ENCODE data around the gene KDELR1. TPM values are rescaled to one million over a fixed set of nuclear protein-coding genes. Genes with fewer than 3 reads are reported as not detected.

KDELR1 gene
- total RNA-seq, 1 experiment from 2014 or later: 111 TPM

DNA sequence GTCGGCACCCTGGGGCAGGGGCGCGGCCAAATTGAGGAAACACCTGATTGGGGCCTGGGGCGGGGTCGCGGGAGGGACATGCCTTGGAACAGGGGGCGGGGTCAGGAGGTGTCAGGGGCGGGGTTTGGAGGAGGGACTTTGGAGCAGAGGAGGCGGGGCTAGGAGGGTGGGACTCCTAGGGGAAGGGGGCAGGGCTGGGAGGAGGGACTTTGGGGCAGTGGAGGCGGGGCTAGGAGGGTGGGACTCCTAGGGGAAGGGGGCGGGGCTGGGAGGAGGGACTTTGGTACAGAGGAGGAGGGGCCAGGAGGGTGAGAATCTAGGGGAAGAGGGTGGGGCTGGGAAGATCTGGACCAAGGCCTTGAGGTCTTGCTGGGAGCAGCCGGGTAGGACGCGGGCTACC lies 24.0 kb upstream of the KDELR1 start:
- CTCF ChIA-PET: no interaction called here
- intact Hi-C loops (cut with micrococcal nuclease; ENCODE audit: unreplicated experiment): no loop called here
- POLR2A ChIA-PET: no interaction called here

DNA sequence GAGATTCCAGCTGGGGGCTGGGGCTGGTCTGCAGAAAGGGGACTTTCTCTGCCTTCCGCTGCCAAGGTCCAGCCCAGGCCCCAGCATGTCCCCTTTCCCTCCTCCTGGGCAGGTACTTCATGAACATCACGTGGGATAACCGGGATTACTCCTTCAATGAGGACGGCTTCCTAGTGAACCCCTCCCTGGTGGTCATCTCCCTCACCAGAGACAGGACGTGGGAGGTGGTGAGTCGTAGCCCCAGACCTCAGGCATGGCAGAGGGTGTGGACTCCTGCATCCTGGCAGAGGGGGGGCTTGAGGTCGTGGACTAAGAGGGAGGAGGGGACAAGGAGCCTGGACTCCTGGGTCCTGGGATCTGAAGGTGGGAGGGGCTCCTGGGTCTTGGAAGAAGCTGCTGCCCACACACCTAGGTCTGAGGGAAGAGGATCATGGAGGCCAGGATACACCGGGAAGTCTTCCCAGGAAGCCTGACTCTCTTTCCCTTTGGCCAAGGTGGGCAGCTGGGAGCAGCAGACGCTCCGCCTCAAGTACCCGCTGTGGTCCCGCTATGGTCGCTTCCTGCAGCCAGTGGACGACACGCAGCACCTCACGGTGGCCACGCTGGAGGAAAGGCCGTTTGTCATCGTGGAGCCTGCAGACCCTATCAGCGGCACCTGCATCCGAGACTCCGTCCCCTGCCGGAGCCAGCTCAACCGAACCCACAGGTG lies 22.7 kb upstream of the KDELR1 start:
- peak; percentile 24; the same call in 1 of the 2 replicates for ATAC-seq
- DNase-seq (ENCODE audit: low read depth, low spot score): no peak
- H3K4me3 ChIP-seq (ENCODE audit: low read depth in 2 of 2, low read length in 2 of 2): no peak overlapping the region
- ChIA-PET CTCF (no interaction called here), POLR2A (no interaction called here)
- TF ChIP-seq TCF7L2 (IDR thresholded peaks at IDR 0.05; ENCODE audit: low read depth, low read length) (no peak), POLR2AphosphoS5 (IDR thresholded peaks at IDR 0.05; ENCODE audit: low read depth, low read length) (no peak), SIN3A (IDR thresholded peaks at IDR 0.05; ENCODE audit: borderline replicate concordance, insufficient read depth, low read depth, low read length) (no peak)
- TF ChIP-seq, protein P1, sequence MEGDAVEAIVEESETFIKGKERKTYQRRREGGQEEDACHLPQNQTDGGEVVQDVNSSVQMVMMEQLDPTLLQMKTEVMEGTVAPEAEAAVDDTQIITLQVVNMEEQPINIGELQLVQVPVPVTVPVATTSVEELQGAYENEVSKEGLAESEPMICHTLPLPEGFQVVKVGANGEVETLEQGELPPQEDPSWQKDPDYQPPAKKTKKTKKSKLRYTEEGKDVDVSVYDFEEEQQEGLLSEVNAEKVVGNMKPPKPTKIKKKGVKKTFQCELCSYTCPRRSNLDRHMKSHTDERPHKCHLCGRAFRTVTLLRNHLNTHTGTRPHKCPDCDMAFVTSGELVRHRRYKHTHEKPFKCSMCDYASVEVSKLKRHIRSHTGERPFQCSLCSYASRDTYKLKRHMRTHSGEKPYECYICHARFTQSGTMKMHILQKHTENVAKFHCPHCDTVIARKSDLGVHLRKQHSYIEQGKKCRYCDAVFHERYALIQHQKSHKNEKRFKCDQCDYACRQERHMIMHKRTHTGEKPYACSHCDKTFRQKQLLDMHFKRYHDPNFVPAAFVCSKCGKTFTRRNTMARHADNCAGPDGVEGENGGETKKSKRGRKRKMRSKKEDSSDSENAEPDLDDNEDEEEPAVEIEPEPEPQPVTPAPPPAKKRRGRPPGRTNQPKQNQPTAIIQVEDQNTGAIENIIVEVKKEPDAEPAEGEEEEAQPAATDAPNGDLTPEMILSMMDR (IDR thresholded peaks at IDR 0.05): no peak
- TF ChIP-seq, protein P2, sequence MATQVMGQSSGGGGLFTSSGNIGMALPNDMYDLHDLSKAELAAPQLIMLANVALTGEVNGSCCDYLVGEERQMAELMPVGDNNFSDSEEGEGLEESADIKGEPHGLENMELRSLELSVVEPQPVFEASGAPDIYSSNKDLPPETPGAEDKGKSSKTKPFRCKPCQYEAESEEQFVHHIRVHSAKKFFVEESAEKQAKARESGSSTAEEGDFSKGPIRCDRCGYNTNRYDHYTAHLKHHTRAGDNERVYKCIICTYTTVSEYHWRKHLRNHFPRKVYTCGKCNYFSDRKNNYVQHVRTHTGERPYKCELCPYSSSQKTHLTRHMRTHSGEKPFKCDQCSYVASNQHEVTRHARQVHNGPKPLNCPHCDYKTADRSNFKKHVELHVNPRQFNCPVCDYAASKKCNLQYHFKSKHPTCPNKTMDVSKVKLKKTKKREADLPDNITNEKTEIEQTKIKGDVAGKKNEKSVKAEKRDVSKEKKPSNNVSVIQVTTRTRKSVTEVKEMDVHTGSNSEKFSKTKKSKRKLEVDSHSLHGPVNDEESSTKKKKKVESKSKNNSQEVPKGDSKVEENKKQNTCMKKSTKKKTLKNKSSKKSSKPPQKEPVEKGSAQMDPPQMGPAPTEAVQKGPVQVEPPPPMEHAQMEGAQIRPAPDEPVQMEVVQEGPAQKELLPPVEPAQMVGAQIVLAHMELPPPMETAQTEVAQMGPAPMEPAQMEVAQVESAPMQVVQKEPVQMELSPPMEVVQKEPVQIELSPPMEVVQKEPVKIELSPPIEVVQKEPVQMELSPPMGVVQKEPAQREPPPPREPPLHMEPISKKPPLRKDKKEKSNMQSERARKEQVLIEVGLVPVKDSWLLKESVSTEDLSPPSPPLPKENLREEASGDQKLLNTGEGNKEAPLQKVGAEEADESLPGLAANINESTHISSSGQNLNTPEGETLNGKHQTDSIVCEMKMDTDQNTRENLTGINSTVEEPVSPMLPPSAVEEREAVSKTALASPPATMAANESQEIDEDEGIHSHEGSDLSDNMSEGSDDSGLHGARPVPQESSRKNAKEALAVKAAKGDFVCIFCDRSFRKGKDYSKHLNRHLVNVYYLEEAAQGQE (IDR thresholded peaks at IDR 0.05; ENCODE audit: insufficient read depth in 1 of 2, low read depth in 2 of 2, low read length in 1 of 2): no peak
- no peaks in the 10 kb centered on the region for H3K9me3 ChIP-seq (ENCODE audit: control insufficient read depth, insufficient read depth, low read depth, low read length)
- H3K27ac ChIP-seq (ENCODE audit: low read length): no peak overlapping the region
- no peaks in the 10 kb centered on the region for H3K27me3 ChIP-seq (ENCODE audit: control insufficient read depth, insufficient read depth, low read length)
- intact Hi-C loops (cut with micrococcal nuclease; ENCODE audit: unreplicated experiment) (no loop called here), in situ Hi-C loops (cut with HindIII; ENCODE audit: low pct_unique_long_range_greater_than_20kb, low sequenced_read_pairs) (no loop called here)
- no peaks in the 10 kb centered on the region for H3K36me3 ChIP-seq (ENCODE audit: control insufficient read depth, insufficient read depth, low read length)
- no peaks in the 10 kb centered on the region for H3K4me1 ChIP-seq (ENCODE audit: control insufficient read depth, insufficient read depth, low read length)
- no TSS peak for BruUV-seq (replicated peaks)

More for the DNA sequence above, 24.0 kb upstream of the KDELR1 start:
- no peak overlapping the region for H3K27ac ChIP-seq (ENCODE audit: low read length)
- BruUV-seq (replicated peaks): no TSS peak
- no peak for DNase-seq (ENCODE audit: low read depth, low spot score)
- in situ Hi-C loops (cut with HindIII; ENCODE audit: low pct_unique_long_range_greater_than_20kb, low sequenced_read_pairs): no loop called here
- H3K27me3 ChIP-seq (ENCODE audit: control insufficient read depth, insufficient read depth, low read length): no peaks in the 10 kb centered on the region
- TF ChIP-seq POLR2AphosphoS5 (IDR thresholded peaks at IDR 0.05; ENCODE audit: low read depth, low read length): no peak
- no peak for TF ChIP-seq TCF7L2 (IDR thresholded peaks at IDR 0.05; ENCODE audit: low read depth, low read length)
- TF ChIP-seq SIN3A (IDR thresholded peaks at IDR 0.05; ENCODE audit: borderline replicate concordance, insufficient read depth, low read depth, low read length): no peak
- peak; percentile 64 for ATAC-seq
- H3K9me3 ChIP-seq (ENCODE audit: control insufficient read depth, insufficient read depth, low read depth, low read length): no peaks in the 10 kb centered on the region
- no peaks in the 10 kb centered on the region for H3K36me3 ChIP-seq (ENCODE audit: control insufficient read depth, insufficient read depth, low read length)
- no peak overlapping the region for H3K4me3 ChIP-seq (ENCODE audit: low read depth in 2 of 2, low read length in 2 of 2)
- H3K4me1 ChIP-seq (ENCODE audit: control insufficient read depth, insufficient read depth, low read length): no peaks in the 10 kb centered on the region

DNA sequence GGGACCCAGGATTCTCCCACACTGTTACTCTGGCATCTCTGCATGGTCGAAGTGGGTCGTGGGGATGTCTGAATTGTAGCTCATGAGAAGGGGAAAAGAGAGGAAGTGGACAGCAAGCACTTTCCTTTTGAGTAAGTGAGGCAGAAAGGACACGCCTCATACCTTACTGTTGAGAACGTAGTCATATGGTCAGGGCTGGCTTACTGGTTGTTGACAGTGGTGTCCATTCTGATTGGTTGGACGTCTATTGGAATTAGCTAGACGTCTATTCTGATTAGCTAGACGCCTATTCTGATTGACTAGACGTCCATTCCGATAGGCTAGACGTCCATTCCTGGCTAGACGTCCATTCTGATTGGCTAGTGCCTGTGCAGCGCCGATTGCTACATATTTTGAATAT lies 14.5 kb upstream of the KDELR1 start:
- ChIA-PET POLR2A (no interaction called here), CTCF (no interaction called here)
- no peaks in the 10 kb centered on the region for H3K4me1 ChIP-seq (ENCODE audit: control insufficient read depth, insufficient read depth, low read length)
- H3K4me3 ChIP-seq (ENCODE audit: low read depth in 2 of 2, low read length in 2 of 2): no peak overlapping the region
- no peaks in the 10 kb centered on the region for H3K9me3 ChIP-seq (ENCODE audit: control insufficient read depth, insufficient read depth, low read depth, low read length)
- TF ChIP-seq SIN3A (IDR thresholded peaks at IDR 0.05; ENCODE audit: borderline replicate concordance, insufficient read depth, low read depth, low read length): no peak
- TF ChIP-seq TCF7L2 (IDR thresholded peaks at IDR 0.05; ENCODE audit: low read depth, low read length): no peak
- TF ChIP-seq, protein P1 (IDR thresholded peaks at IDR 0.05): no peak
- TF ChIP-seq POLR2AphosphoS5 (IDR thresholded peaks at IDR 0.05; ENCODE audit: low read depth, low read length): no peak
- TF ChIP-seq, protein P2 (IDR thresholded peaks at IDR 0.05; ENCODE audit: insufficient read depth in 1 of 2, low read depth in 2 of 2, low read length in 1 of 2): no peak
- ATAC-seq (no peak), DNase-seq (ENCODE audit: low read depth, low spot score) (no peak)
- intact Hi-C loops (cut with micrococcal nuclease; ENCODE audit: unreplicated experiment): no loop called here
- H3K27me3 ChIP-seq (ENCODE audit: control insufficient read depth, insufficient read depth, low read length): no peaks in the 10 kb centered on the region
- no peaks in the 10 kb centered on the region for H3K36me3 ChIP-seq (ENCODE audit: control insufficient read depth, insufficient read depth, low read length)
- in situ Hi-C loops (cut with HindIII; ENCODE audit: low pct_unique_long_range_greater_than_20kb, low sequenced_read_pairs): no loop called here
- no peak overlapping the region for H3K27ac ChIP-seq (ENCODE audit: low read length)
- no TSS peak for BruUV-seq (replicated peaks)

Measured in Panc1 (cell line).